GM12873 (cell line): ENCODE results near the gene WDR11.

Source experiments
- CTCF ChIP-seq: IDR thresholded peaks from 2 replicates; pipeline ENCODE4 v1.5.1; 2012; ENCODE audit warnings: low read depth, mild to moderate bottlenecking, moderate library complexity, low read length, control low read depth; ENCODE audit not compliant: insufficient read depth; ENCODE audit errors: missing control alignments

The WDR11 gene

GRCh38 chr10:120945801-120946302 lies 94.7 kb downstream of the WDR11 start:
- no peak for TF ChIP-seq CTCF

- TF ChIP-seq CTCF: no peak
Observed at GRCh38 chr10:120946497-120946896, 95.3 kb downstream of the WDR11 start.

- TF ChIP-seq CTCF: peak; percentile 79
Observed at GRCh38 chr10:120948889-120949608, 97.9 kb downstream of the WDR11 start.

GRCh38 chr10:120949609-120950031 lies 98.5 kb downstream of the WDR11 start:
- TF ChIP-seq CTCF: no peak

- TF ChIP-seq CTCF: no peak
Observed at GRCh38 chr10:120950051-120950561, 98.9 kb downstream of the WDR11 start.

- TF ChIP-seq CTCF: no peak
Observed at GRCh38 chr10:120951288-120951687, 100.1 kb downstream of the WDR11 start.

- no peak for TF ChIP-seq CTCF
Observed at GRCh38 chr10:120953897-120954296, 102.7 kb downstream of the WDR11 start.
